K562 (cell line): ENCODE data around the gene SOSTDC1. TPM values are rescaled to one million over a fixed set of nuclear protein-coding genes. Genes with fewer than 3 reads are reported as not detected.
"Not testable (repeated sequence)": the region's sequence is repeated elsewhere in the genome, so short reads cannot be mapped to it uniquely, and the experiment has no call there.

Experiments used
- ATAC-seq: fragments of 200-7000 bp; cut with Tn5 transposase; 3 replicates; pipeline ENCODE4 v1.9.1; 2020; ENCODE audit warnings: moderate library complexity
- BruUV-seq: library from RNA; stranded (reverse); fragments of 400-500 nt; replicated peaks from 2 replicates; lab custom pipeline; 2021; lab: Mats Ljungman, UMichigan
- CTCF ChIA-PET: fragments of 300-600 bp; formaldehyde crosslinking; extraction: SDS; loops from one replicate; lab custom pipeline; 2021; ENCODE audit warnings: low intra/inter-chr PET ratio; lab: Yijun Ruan, JAX
- POLR2A ChIA-PET: fragments of 300-600, 350-650 bp; sonication (Branson Sonifier 250); formaldehyde crosslinking; extraction: SDS; loops from one replicate; lab custom pipeline; 2021; ENCODE audit warnings: antibody characterized with exemption, inconsistent platforms; lab: Yijun Ruan, JAX
- DNase-seq, 4 experiments: peaks; one replicate each; pipeline versions ENCODE4 v3.0.0 to v3.0.0-alpha.2; 2011 to 2018; ENCODE audit warnings: low spot score in 3 of 4, mixed read lengths in 3 of 4; ENCODE audit errors: extremely low read depth in 1 of 4
- FAIRE-seq: peaks from 2 replicates; lab custom pipeline; 2011; peaks lifted over from hg19 to GRCh38; lab: Jason Lieb, UNC
- H2AFZ ChIP-seq: 2 replicates; pipeline ENCODE4 v1.6.0; 2011; ENCODE audit warnings: low read depth, low read length, control low read depth, inconsistent platforms
- H3K27ac ChIP-seq: fragments of 200-600 bp; 3 replicates; pipeline ENCODE4 v1.8.0; 2011; ENCODE audit warnings: low read depth, mild to moderate bottlenecking, control low read depth, inconsistent platforms, low read length, moderate library complexity, mixed read lengths; ENCODE audit errors: extremely low read depth
- H3K27me3 ChIP-seq, 2 experiments: fragments of 300-600 bp in 1 of 2; 2 replicates in 1 of 2; 3 replicates in 1 of 2; pipeline versions ENCODE4 v1.6.0 to v1.8.0; 2011; ENCODE audit warnings: inconsistent platforms in 2 of 2, low read length in 2 of 2, mild to moderate bottlenecking in 1 of 2, mixed read lengths in 1 of 2, moderate library complexity in 1 of 2; ENCODE audit not compliant: control insufficient read depth in 2 of 2, insufficient read depth in 2 of 2
- H3K36me3 ChIP-seq: fragments of 300-600 bp; 3 replicates; pipeline ENCODE4 v1.8.0; 2011; ENCODE audit warnings: mild to moderate bottlenecking, low read length, inconsistent platforms; ENCODE audit not compliant: control insufficient read depth, insufficient read depth
- H3K4me1 ChIP-seq, 2 experiments: fragments of 200-600 bp in 1 of 2; replicated peaks in 1 of 2; 2 replicates in 1 of 2; 3 replicates in 1 of 2; pipeline versions ENCODE4 v1.5.1 to v1.8.0; 2011; ENCODE audit warnings: inconsistent platforms in 2 of 2, low read length in 2 of 2, mild to moderate bottlenecking in 1 of 2, mixed read lengths in 1 of 2, moderate library complexity in 1 of 2; ENCODE audit not compliant: control insufficient read depth in 2 of 2, insufficient read depth in 2 of 2
- H3K4me2 ChIP-seq: 2 replicates; pipeline ENCODE4 v1.6.1; 2011; ENCODE audit warnings: low read length, control low read depth, inconsistent platforms, mixed read lengths; ENCODE audit not compliant: insufficient read depth
- H3K4me3 ChIP-seq: fragments of 200-600 bp; sonication (generic), shearing (Covaris generic); 2 replicates; pipeline ENCODE4 v1.5.1; 2016; ENCODE audit warnings: control low read depth, inconsistent platforms
- H3K79me2 ChIP-seq: fragments of 200-600 bp; 3 replicates; pipeline ENCODE4 v1.8.0; 2011; ENCODE audit warnings: low read length, inconsistent platforms; ENCODE audit not compliant: control insufficient read depth, insufficient read depth
- H3K9ac ChIP-seq, 2 experiments: 2 replicates each; pipeline versions ENCODE4 v1.6.0 to v1.6.1; 2011; ENCODE audit warnings: low read depth in 2 of 2, low read length in 2 of 2, control low read depth in 1 of 2, inconsistent platforms in 1 of 2, mild to moderate bottlenecking in 1 of 2, mixed read lengths in 1 of 2; ENCODE audit not compliant: insufficient read depth in 1 of 2
- H3K9me1 ChIP-seq: one replicate; pipeline ENCODE4 v1.6.0; 2011; ENCODE audit warnings: inconsistent platforms, mild to moderate bottlenecking, low read length, moderate library complexity; ENCODE audit not compliant: control insufficient read depth, insufficient read depth
- H3K9me3 ChIP-seq: replicated peaks from 2 replicates; pipeline ENCODE4 v1.5.1; 2011; ENCODE audit warnings: low read depth, low read length, inconsistent platforms; ENCODE audit not compliant: control insufficient read depth, insufficient read depth
- H4K20me1 ChIP-seq: replicated peaks from 2 replicates; pipeline ENCODE4 v1.6.1; 2011; ENCODE audit warnings: low read length, inconsistent platforms, mixed read lengths; ENCODE audit not compliant: control insufficient read depth, insufficient read depth
- ATF7 ChIP-seq: fragments of 450-650 bp; IDR thresholded peaks from 2 replicates; pipeline ENCODE4 v1.7.1; 2014; ENCODE audit warnings: mild to moderate bottlenecking, moderate library complexity
- CC2D1A ChIP-seq: fragments of 450-650 bp; IDR thresholded peaks from 2 replicates; pipeline ENCODE4 v1.6.1; 2017; ENCODE audit warnings: mild to moderate bottlenecking
- DPF2 ChIP-seq: fragments of 450-650 bp; IDR thresholded peaks from 2 replicates; pipeline ENCODE4 v1.6.1; 2016
- EGR1 ChIP-seq: fragments of 450-650 bp; conservative IDR thresholded peaks from 2 replicates; pipeline ENCODE4 v1.6.1; 2017; ENCODE audit warnings: mild to moderate bottlenecking
- ESRRA ChIP-seq: fragments of 450-650 bp; IDR thresholded peaks from 2 replicates; pipeline ENCODE4 v1.6.1; 2014; ENCODE audit warnings: low read depth, mild to moderate bottlenecking, moderate library complexity, borderline replicate concordance
- SMARCA4 ChIP-seq: fragments of 450-650 bp; IDR thresholded peaks from 2 replicates; pipeline ENCODE4 v1.6.1; 2016
- SMARCE1 ChIP-seq: fragments of 450-650 bp; IDR thresholded peaks from 2 replicates; pipeline ENCODE4 v1.7.1; 2016; ENCODE audit warnings: mild to moderate bottlenecking
- SOX6 ChIP-seq: fragments of 450-650 bp; IDR thresholded peaks from 2 replicates; pipeline ENCODE4 v1.6.1; 2014; ENCODE audit warnings: mild to moderate bottlenecking
- TRIM24 ChIP-seq, 2 experiments: fragments of 450-650 bp; IDR thresholded peaks; 2 replicates each; pipeline ENCODE4 v1.6.1; 2016
- ZNF384 ChIP-seq: IDR thresholded peaks from 2 replicates; pipeline ENCODE4 v1.6.1; 2012; ENCODE audit warnings: low read depth, low read length, improper control_type of control experiment
- WGBS: fragments of 100-300 bp; shearing (Covaris generic); methylation state at CpG from one replicate; pipeline ENCODE4 v1.1.6; 2016; ENCODE audit warnings: low coverage, mixed read lengths; ENCODE audit not compliant: insufficient coverage; ENCODE audit errors: missing lambda C conversion rate; 5-methylcytosine and 5-hydroxymethylcytosine counted together
- in situ Hi-C: fragments of 300-500 bp; cut with MboI; formaldehyde crosslinking; loops from 4 replicates; pipeline ENCODE4 v1.15.0; 2018; ENCODE audit warnings: inconsistent platforms, mixed read lengths
- intact Hi-C: fragments of 100-400 bp; cut with micrococcal nuclease; formaldehyde crosslinking; loops from 2 replicates; pipeline ENCODE4 v1.14.2; 2022
- polyA plus RNA-seq, 8 experiments: library from polyadenylated mRNA; depleted of rRNA in 4 of 8; stranded (reverse) in 5 of 8; unstranded in 3 of 8; fragments of >200 nt; fragmentation: Nextera tagmentation in 2 of 8; fragmentation: Illumina TruSeq in 1 of 8; extraction: Ambion mirVana in 2 of 8; extraction: Trizol in 1 of 8; gene quantifications; 2 replicates each; pipeline versions ENCODE4 v1.2.1 to v1.2.3, GENCODE V29; 2011 to 2014; ENCODE audit warnings: inconsistent platforms in 1 of 8, missing spikeins in 1 of 8
- total RNA-seq, 7 experiments: library from RNA; depleted of rRNA in 6 of 7; stranded (reverse); fragments of >200 nt in 6 of 7; fragmentation: Illumina TruSeq in 2 of 7; extraction: Trizol in 2 of 7; gene quantifications; 2 replicates each; pipeline versions ENCODE4 v1.2.1 to v1.2.3, GENCODE V29; 2011 to 2021; ENCODE audit warnings: low replicate concordance in 1 of 7
- TF ChIP-seq, protein P1 (sequence below), 2 experiments: fragments of 450-650 bp; IDR thresholded peaks; 2 replicates each; pipeline ENCODE4 v1.6.1; 2016
- TF ChIP-seq, protein P2 (sequence below), 2 experiments: fragments of 250-450 bp in 1 of 2; fragments of 450-650 bp in 1 of 2; sonication (Bioruptor Pico) in 1 of 2; IDR thresholded peaks; 2 replicates each; pipeline versions ENCODE4 v1.6.1 to v1.8.0; 2016 to 2021; ENCODE audit warnings: mild to moderate bottlenecking in 2 of 2, moderate library complexity in 2 of 2, missing compliant biosample characterization in 1 of 2, missing genetic modification characterization in 1 of 2
- TF ChIP-seq, protein P3 (sequence below): sonication (generic); IDR thresholded peaks from 2 replicates; pipeline ENCODE4 v1.6.1; 2016

SOSTDC1 gene
- total and polyA plus RNA-seq, 9 of the 15 experiments (the other 6 are each of a cell fraction or from before 2014, with no cell fraction given): 8.3 to 48.6 (median 15.9) TPM

DNA sequence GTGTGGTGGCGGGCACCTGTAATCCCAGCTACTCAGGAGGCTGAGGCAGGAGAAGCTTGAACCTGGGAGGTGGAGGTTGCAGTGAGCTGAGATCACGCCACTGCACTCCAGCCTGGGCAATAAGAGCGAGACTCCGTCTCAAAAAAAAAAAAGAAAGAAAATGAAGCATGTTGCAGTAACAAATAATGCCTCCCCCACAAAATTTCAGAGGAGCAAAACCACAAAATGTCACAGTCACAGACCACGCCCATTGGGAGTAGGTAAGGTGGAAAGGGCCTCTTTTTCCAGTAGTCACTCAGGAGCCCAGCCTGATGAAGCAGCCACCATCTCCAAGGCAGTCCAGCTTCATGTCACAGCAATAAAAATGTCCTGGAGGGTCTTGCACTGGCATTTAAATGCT lies 40.9 kb upstream of the SOSTDC1 start:
- H3K27me3 ChIP-seq, H3K36me3 ChIP-seq, H3K79me2 ChIP-seq, H3K9me1 ChIP-seq, FAIRE-seq, H3K4me3 ChIP-seq, H3K9ac ChIP-seq, in situ Hi-C loops, H3K27ac ChIP-seq, H4K20me1 ChIP-seq, BruUV-seq, H3K9me3 ChIP-seq, intact Hi-C loops: not testable (repeated sequence)
- peak overlapping the region; percentile 27; the same call in 1 of the 2 replicates for H3K4me2 ChIP-seq
- ChIA-PET CTCF (interaction anchor here (0.6 kb wide), 1 partner anchor 9 kb away, joined by 8 read pairs; no protein-coding TSS in a partner anchor), POLR2A (interaction anchor here (2.8 kb wide), 1 partner anchor 13 kb away, joined by 12 read pairs; no protein-coding TSS in a partner anchor)
- DNase-seq (peak; percentile 32 to 63 (median 46)), ATAC-seq (peak; percentile 78)
- 58% methylated on average over 2 of the region's 5 CpGs for WGBS
- H3K4me1 ChIP-seq: peaks cover 3 to 10% of the 10 kb centered on the region in 2 experiments; a peak in 2 of 5 replicates
- peak overlapping the region; percentile 35 for H2AFZ ChIP-seq
- peak; percentile 49; the same call in 1 of the 2 replicates for TF ChIP-seq SMARCE1
- TF ChIP-seq ZNF384: 0 out of 2 replicates have a peak, but pooled peaks have one; percentile 50
- TF ChIP-seq, protein P1, sequence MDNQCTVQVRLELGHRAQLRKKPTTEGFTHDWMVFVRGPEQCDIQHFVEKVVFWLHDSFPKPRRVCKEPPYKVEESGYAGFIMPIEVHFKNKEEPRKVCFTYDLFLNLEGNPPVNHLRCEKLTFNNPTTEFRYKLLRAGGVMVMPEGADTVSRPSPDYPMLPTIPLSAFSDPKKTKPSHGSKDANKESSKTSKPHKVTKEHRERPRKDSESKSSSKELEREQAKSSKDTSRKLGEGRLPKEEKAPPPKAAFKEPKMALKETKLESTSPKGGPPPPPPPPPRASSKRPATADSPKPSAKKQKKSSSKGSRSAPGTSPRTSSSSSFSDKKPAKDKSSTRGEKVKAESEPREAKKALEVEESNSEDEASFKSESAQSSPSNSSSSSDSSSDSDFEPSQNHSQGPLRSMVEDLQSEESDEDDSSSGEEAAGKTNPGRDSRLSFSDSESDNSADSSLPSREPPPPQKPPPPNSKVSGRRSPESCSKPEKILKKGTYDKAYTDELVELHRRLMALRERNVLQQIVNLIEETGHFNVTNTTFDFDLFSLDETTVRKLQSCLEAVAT (IDR thresholded peaks at IDR 0.05): peak in 1 of 2 experiments; percentile 83; a peak in 2 of 4 replicates
- peak; percentile 59; the same call in 1 of the 2 replicates for TF ChIP-seq DPF2
- TF ChIP-seq CC2D1A: peak; percentile 30; the same call in 1 of the 2 replicates
- peak; percentile 23; the same call in 1 of the 2 replicates for TF ChIP-seq SOX6
- TF ChIP-seq, protein P2, sequence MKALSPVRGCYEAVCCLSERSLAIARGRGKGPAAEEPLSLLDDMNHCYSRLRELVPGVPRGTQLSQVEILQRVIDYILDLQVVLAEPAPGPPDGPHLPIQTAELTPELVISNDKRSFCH (CRISPR knock-in tag; IDR thresholded peaks at IDR 0.05): not testable (repeated sequence)
- TF ChIP-seq, protein P2 (tag; IDR thresholded peaks at IDR 0.05): 0 out of 2 replicates have a peak, but pooled peaks have one; percentile 20
- peak; percentile 58; the same call in 1 of the 2 replicates for TF ChIP-seq ESRRA
- TF ChIP-seq, protein P3, sequence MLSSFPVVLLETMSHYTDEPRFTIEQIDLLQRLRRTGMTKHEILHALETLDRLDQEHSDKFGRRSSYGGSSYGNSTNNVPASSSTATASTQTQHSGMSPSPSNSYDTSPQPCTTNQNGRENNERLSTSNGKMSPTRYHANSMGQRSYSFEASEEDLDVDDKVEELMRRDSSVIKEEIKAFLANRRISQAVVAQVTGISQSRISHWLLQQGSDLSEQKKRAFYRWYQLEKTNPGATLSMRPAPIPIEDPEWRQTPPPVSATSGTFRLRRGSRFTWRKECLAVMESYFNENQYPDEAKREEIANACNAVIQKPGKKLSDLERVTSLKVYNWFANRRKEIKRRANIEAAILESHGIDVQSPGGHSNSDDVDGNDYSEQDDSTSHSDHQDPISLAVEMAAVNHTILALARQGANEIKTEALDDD: 0 out of 2 replicates have a peak, but pooled peaks have one; percentile 46
- peak; percentile 49 to 51; a peak in 2 of 4 replicates for TF ChIP-seq TRIM24 (IDR thresholded peaks at IDR 0.05)
- TF ChIP-seq SMARCA4: peak; percentile 50; the same call in 1 of the 2 replicates
- TF ChIP-seq ATF7: 0 out of 2 replicates have a peak, but pooled peaks have one; percentile 13
- 0 out of 2 replicates have a peak, but pooled peaks have one; percentile 31 for TF ChIP-seq EGR1
